HG02571 (cell line): ENCODE measurements around the gene MKKS.

ENCODE experiments used
- ATAC-seq: cut with Tn5 transposase; IDR thresholded peaks from one replicate; pipeline ENCODE4 v1.9.1; 2021; ENCODE audit warnings: mild to moderate bottlenecking, moderate library complexity; ENCODE audit not compliant: unreplicated experiment

The MKKS gene

DNA sequence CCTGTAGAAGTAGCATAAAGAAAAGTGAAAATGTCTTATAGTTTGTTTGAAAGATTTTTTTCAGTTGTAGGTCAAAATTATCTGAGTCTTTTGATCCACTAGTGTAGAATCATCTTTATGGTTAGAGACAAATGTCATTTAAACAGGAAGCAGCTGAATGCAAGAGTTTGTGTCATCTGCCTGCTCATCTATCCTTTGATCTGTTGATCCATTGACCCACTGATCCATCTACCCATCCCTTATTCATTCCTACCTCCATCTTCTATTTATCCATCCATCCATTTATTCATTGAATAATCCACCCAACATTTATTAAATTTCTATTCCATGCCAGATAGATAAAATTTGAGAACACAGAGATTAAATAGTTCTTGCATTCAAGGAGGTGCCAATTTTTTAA lies 62.6 kb downstream of the MKKS start:
- no peak for ATAC-seq

GRCh38 chr20:10370091-10370887 lies 63.7 kb downstream of the MKKS start:
- no peak for ATAC-seq

- ATAC-seq: no peak
These were observed 64.3 kb downstream of the MKKS start for GRCh38 chr20:10369723-10370090.

DNA sequence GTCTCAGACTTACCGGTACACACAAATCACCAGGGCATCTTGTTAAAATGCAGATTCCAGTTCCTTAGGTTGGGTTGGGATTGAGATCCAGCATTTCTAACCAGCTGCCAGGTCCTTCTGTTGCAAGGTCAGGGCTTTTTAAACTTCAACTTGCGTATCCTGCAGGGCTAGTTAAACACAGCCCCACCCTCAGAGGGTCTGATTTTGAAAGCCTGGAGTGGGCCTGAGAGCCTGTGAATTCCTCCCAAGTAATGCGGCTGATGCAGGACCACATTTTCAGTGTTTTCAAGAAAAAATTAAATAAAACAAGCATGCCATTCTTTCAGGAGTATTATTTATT lies 65.3 kb downstream of the MKKS start:
- no peak for ATAC-seq

DNA sequence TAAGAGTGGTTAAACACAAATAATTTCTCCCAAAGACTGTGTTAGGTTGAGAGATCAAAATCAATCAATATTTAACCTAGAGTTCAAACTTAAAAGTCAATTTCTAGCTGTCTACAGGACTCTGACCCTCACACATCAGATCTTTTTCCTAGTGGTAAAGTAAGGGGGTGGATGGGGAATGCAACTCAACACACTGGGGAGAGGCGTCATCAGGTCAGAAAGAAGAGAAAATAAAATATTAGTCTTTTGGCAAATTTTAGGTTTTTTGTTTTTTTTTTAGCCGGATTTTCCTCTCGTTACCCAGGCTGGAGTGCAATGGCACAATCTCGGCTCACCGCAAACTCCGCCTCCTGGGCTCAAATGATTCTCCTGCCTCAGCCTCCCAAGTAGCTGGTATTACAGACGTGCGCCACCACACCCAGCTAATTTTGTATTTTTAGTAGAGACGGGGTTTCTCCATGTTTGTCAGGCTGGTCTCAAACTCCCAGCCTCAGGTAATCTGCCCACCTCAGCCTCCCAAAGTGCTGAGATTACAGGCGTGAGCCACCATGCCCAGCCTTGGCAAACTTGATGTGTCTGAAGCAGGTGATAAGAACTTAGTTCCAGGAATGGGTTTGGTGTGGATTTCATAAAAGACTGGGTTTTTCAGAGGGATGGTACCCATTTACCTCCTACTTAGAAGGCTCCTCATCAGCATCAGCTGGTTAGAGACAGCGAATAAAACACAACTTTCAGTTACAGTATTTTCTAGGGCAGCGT lies 65.9 kb downstream of the MKKS start:
- ATAC-seq: no peak

GRCh38 chr20:10367693-10367942 lies 66.4 kb downstream of the MKKS start:
- ATAC-seq: no peak

DNA sequence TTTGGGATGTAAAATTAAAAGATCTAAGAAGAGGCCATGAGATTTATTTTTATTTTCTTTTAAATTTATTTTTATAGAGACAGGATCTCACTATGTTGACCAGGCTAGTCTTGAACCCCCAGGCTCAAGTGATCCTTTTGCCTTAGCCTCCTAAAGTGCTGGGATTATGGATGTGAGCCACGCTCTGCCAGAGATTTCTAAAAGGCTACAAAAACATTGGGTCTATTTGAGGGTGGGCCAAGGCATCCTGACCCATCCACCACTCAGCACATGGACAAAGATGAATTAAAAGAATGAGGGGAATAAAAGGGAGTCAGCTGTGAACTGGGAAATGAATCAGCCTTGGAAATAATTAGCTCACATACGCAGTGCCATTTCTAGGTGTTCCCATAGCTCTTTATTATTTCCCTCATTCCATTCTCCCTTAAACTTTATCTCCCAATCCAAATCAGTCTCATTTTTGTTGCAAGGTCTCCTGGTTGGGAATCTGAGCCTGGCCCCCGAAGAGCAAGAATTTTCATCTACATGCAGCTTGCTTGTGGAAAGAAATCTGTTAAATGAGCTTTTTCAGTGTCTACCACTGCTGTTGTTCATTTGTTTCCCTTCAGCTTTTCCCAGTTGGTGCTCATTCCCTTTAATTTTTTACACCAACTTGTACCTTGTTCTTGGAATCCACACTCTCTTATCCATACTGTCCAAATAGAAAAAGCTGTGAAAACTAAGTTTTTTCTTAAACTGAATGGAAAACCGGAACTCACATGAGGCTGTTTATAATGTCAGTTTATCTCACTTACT lies 66.9 kb downstream of the MKKS start:
- ATAC-seq: no peak

- no peak for ATAC-seq
These were observed 71.3 kb downstream of the MKKS start for GRCh38 chr20:10362674-10363073.

DNA sequence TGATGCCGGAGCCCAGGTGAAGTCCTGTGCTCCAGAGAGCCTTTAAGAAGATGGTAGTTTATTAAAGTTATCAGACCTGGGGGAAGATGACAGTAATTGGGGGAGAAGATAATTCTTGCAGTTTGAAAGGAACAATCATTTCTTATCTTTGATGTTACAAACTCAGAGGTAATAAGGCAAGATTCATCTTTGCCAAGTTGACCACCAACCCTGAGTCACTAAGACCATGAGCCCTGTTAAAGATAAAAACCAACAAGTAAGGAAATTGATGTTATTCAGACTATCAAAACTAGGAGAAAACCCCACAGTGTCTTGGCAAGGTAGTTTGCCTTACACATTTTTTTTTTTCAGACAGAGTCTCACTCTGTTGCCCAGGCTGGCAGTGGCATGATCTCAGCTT lies 73.1 kb downstream of the MKKS start:
- ATAC-seq: no peak

DNA sequence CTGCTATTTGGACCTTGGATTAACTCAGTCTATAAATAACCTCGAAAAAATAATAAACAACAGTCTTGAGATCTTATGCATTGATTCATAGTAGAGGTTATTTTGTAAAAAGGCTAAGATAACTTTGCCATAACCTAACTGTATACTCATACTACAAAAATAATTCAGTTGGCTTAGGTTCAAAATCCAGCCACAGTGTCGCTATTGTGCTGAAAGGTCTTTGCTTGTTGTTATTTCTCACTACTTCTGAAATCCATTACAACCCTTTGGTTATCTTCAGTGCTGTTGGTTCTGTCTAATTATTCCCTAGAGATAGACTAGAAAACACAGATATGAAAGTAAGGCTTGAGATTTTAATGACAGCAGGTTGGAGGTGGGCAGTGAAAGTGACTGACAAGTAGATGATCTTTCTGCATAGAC lies 74.4 kb downstream of the MKKS start:
- ATAC-seq: no peak

DNA sequence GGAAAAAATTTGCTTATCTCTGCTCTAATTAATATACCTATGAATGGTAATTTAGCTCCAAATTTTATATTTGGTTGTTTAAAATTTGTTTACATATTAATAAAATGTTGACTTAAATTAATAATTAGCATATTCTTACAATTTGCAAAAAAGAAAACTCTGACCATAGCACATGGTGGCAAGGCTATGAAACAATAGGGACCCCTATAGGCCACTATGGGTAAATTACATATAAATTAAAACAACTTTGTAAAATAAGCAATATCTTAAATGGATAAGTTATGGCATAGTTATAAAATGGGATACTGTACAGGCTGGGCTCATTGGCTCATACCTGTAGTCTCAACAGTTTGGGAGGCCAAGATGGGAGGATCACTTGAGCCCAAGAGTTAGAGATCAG lies 76.0 kb downstream of the MKKS start:
- no peak for ATAC-seq

DNA sequence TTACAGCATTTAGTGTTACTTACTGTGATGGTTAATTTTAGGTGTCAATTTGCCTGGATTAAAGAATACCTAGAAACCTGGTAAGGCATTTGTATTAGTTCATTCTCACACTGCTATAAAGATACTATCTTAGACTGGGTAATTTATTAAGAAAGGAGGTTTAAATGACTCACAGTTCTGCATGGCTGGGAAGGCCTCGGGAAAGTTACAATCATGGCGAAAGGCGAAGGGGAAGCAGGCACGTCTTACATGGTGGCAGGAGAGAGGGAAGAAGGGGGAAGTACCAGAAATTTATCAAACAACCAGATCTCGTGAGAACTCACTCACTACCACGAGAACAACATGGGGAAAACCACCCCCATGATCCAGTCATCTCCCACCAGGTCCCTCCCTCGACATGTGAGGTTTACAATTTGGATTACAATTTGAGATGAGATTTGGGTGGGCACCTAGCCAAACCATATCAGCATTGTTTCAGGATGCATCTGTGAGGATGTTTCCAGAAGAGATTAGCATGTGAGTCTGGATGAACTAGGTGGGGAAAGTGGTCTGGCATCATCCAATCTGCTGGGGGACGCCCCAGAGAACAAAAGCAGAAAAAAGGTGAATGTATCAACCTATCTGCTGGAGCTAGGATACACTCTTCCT lies 76.8 kb downstream of the MKKS start:
- ATAC-seq: no peak

DNA sequence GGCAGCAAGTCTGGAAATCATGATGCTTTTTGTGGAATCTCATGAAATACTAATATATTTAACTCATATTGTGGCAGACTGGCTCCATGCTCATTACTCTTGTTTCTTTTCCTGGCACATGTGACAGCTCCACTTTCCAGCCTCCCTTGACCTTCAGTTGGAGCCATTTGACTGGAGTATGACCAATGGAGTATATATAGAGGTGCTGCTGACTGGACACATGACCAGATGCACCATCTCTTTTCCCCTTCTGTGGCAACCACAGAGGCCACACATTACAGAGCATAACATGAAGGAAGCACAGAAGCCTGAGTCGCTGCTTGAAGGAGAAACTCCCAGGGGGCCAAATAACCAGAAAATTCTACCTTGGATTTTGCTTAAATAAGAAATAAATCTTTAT lies 77.4 kb downstream of the MKKS start:
- no peak for ATAC-seq

- ATAC-seq: no peak
These were observed 80.8 kb downstream of the MKKS start for GRCh38 chr20:10352934-10353824.
